NCI-H748 (cell line): Measurements from ENCODE around the gene NABP1.
"Not testable (repeated sequence)": the region's sequence is repeated elsewhere in the genome, so short reads cannot be mapped to it uniquely, and the experiment has no call there.

Experiments used
- DNase-seq: peaks from one replicate; lab custom pipeline; 2025; ENCODE audit not compliant: unreplicated experiment; lab: John Stamatoyannopoulos, UW

The NABP1 gene

GRCh38 chr2:191677646-191678436 lies at the start of gene NABP1:
Gene NABP1, plus strand, starts transcription at chr2:191678136. Its CDS starts 479 bp downstream, at chr2:191678615.
- DNase-seq, result peak; percentile 97

- DNase-seq, result no peak
Measured at GRCh38 chr2:191629001-191629453, 48.9 kb upstream of the NABP1 start.

- no peak for DNase-seq
Measured at GRCh38 chr2:191629976-191630712, 47.8 kb upstream of the NABP1 start.

- peak; percentile 26 for DNase-seq
Measured at GRCh38 chr2:191631754-191632153, 46.2 kb upstream of the NABP1 start.

- no peak for DNase-seq
Measured at GRCh38 chr2:191632426-191632825, 45.5 kb upstream of the NABP1 start.

GRCh38 chr2:191634791-191635190 lies 43.1 kb upstream of the NABP1 start:
- no peak for DNase-seq

- no peak for DNase-seq
Measured at GRCh38 chr2:191635333-191636234, 42.4 kb upstream of the NABP1 start.

GRCh38 chr2:191636235-191636543 lies 41.7 kb upstream of the NABP1 start:
- no peak for DNase-seq

GRCh38 chr2:191636586-191636985 lies 41.4 kb upstream of the NABP1 start:
- no peak for DNase-seq

- DNase-seq, result peak; percentile 26
Measured at GRCh38 chr2:191637182-191638078, 40.5 kb upstream of the NABP1 start.

GRCh38 chr2:191638079-191638801 lies 39.7 kb upstream of the NABP1 start:
- DNase-seq, result peak; percentile 73

GRCh38 chr2:191638802-191639172 lies 39.1 kb upstream of the NABP1 start:
- no peak for DNase-seq

GRCh38 chr2:191641609-191642008 lies 36.3 kb upstream of the NABP1 start:
- DNase-seq, result no peak

- no peak for DNase-seq
Measured at GRCh38 chr2:191642541-191642940, 35.4 kb upstream of the NABP1 start.

GRCh38 chr2:191643429-191643828 lies 34.5 kb upstream of the NABP1 start:
- DNase-seq, result no peak

- DNase-seq, result not testable (repeated sequence)
Measured at GRCh38 chr2:191644613-191645012, 33.3 kb upstream of the NABP1 start.

GRCh38 chr2:191645032-191645431 lies 32.9 kb upstream of the NABP1 start:
- no peak for DNase-seq

GRCh38 chr2:191645434-191646162 lies 32.3 kb upstream of the NABP1 start:
- no peak for DNase-seq
